ENCODE results near the gene EFHD1. TPM values are rescaled to one million over a fixed set of nuclear protein-coding genes. Genes with fewer than 3 reads are reported as not detected.

Gene EFHD1
- total RNA-seq, 1 donor, result 3.6 TPM

DNA sequence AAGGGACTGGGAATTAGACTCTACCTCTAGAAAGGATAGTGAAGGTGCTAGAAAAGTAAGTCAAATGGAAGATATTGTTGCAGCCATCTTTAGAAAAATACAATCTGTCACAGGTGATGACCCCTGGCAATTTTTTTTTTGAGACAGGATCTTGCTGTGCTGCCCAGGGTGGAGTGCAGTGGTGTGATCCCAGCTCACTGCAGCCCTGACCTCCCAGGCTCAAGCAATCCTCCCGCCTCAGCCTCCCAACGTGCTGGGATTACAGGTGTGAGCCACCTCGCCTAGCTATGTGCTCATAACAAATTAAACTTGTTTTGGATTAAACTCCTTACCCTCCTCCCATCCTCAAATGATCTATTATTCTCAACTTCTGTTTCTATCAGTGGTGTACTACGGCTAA, 59.9 kb downstream of the EFHD1 start:
- TF ChIP-seq, protein P1, sequence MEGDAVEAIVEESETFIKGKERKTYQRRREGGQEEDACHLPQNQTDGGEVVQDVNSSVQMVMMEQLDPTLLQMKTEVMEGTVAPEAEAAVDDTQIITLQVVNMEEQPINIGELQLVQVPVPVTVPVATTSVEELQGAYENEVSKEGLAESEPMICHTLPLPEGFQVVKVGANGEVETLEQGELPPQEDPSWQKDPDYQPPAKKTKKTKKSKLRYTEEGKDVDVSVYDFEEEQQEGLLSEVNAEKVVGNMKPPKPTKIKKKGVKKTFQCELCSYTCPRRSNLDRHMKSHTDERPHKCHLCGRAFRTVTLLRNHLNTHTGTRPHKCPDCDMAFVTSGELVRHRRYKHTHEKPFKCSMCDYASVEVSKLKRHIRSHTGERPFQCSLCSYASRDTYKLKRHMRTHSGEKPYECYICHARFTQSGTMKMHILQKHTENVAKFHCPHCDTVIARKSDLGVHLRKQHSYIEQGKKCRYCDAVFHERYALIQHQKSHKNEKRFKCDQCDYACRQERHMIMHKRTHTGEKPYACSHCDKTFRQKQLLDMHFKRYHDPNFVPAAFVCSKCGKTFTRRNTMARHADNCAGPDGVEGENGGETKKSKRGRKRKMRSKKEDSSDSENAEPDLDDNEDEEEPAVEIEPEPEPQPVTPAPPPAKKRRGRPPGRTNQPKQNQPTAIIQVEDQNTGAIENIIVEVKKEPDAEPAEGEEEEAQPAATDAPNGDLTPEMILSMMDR (IDR thresholded peaks at IDR 0.05; ENCODE audit: extremely low read depth, low read depth, low read length), result no peak

GRCh38 chr2:232696609-232697058, 63.2 kb downstream of the EFHD1 start:
- TF ChIP-seq, protein P1 (IDR thresholded peaks at IDR 0.05; ENCODE audit: extremely low read depth, low read depth, low read length), result no peak
- H3K27me3 ChIP-seq (ENCODE audit: insufficient read depth, low read length), result no peaks in the 10 kb centered on the region
- peaks cover 26% of the 10 kb centered on the region for H4K20me1 ChIP-seq (ENCODE audit: insufficient read depth, low read length)
- H3K79me2 ChIP-seq (ENCODE audit: insufficient read depth, low read length), result peaks cover 45% of the 10 kb centered on the region
- H3K9me3 ChIP-seq (ENCODE audit: low read depth, low read length), result no peaks in the 10 kb centered on the region
- peak overlapping the region; percentile 55 for H3K27ac ChIP-seq (ENCODE audit: low read depth, low read length)
- H3K4me1 ChIP-seq (ENCODE audit: insufficient read depth, low read length), result peaks cover 22% of the 10 kb centered on the region
- H3K4me3 ChIP-seq (ENCODE audit: insufficient read depth, low read length), result peak overlapping the region; percentile 88
- peak; percentile 77 for DNase-seq (ENCODE audit: insufficient read length, low spot score, missing footprints)
- H2AFZ ChIP-seq (ENCODE audit: low read length), result peak overlapping the region; percentile 86
- H3K4me2 ChIP-seq (ENCODE audit: insufficient read depth, low read length), result peak overlapping the region; percentile 77
- H3K36me3 ChIP-seq (ENCODE audit: insufficient read depth, low read length), result no peaks in the 10 kb centered on the region

More for the DNA sequence above, 59.9 kb downstream of the EFHD1 start:
- no peak for DNase-seq (ENCODE audit: insufficient read length, low spot score, missing footprints)
- peaks cover 12% of the 10 kb centered on the region for H3K79me2 ChIP-seq (ENCODE audit: insufficient read depth, low read length)
- no peak overlapping the region for H3K27ac ChIP-seq (ENCODE audit: low read depth, low read length)
- H3K9me3 ChIP-seq (ENCODE audit: low read depth, low read length), result no peaks in the 10 kb centered on the region
- no peak overlapping the region for H3K4me2 ChIP-seq (ENCODE audit: insufficient read depth, low read length)
- no peak overlapping the region for H2AFZ ChIP-seq (ENCODE audit: low read length)
- no peaks in the 10 kb centered on the region for H3K27me3 ChIP-seq (ENCODE audit: insufficient read depth, low read length)
- no peak overlapping the region for H3K4me3 ChIP-seq (ENCODE audit: insufficient read depth, low read length)
- H3K4me1 ChIP-seq (ENCODE audit: insufficient read depth, low read length), result peaks cover 6% of the 10 kb centered on the region
- H3K36me3 ChIP-seq (ENCODE audit: insufficient read depth, low read length), result no peaks in the 10 kb centered on the region
- H4K20me1 ChIP-seq (ENCODE audit: insufficient read depth, low read length), result peaks cover under 1% of the 10 kb centered on the region

DNA sequence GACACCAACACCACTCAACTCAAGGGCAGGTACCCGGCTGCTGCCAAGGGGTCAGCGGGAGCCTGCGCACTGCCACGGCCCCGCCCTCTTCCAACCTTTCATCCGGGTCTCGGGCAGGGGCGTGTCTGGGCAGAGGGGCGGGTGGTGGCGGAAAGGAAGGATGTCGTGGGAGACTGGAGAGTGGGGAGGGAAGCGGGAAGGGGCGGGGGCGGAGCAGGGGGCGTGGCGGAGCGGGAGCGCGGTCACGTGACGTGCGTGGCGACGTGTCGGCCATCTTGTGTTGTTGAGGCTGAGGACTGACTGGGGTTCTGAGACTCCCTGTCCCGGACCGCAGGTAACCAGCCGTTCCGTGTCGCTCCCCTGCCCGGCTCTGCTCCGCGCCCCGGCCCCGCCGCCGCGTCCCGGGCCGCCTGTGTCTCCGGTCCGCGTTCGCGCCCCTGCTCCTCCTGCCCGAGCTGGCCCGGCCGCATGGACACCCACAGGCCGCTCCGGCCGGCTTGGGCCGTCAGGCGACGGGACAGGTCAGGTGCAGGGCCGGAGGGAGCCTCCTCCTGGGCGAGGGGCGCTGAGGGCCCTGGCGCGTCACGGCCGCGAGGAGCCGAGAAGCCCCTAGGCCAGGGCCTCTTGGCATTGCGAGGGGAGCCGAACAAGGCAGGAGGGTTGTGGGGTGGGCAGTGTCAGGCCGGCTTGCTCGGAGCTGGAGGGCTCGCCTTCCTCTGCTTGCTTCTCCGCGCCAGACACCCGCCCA, 63.8 kb downstream of the EFHD1 start, which contains the start of gene GIGYF2:
GIGYF2 (plus strand) TSS at position 273 of the 748 bp plus-strand sequence. CDS start 37,867 bp downstream, outside the sequence.
- Histone ChIP-seq H3K9me3 (ENCODE audit: low read depth, low read length) (no peaks in the 10 kb centered on the region), H2AFZ (ENCODE audit: low read length) (peak within 1 kb of the TSS; percentile 86), H3K4me2 (ENCODE audit: insufficient read depth, low read length) (peak within 1 kb of the TSS; percentile 79), H3K79me2 (ENCODE audit: insufficient read depth, low read length) (peaks cover 51% of the 10 kb centered on the region), H3K27me3 (ENCODE audit: insufficient read depth, low read length) (no peaks in the 10 kb centered on the region), H3K4me3 (ENCODE audit: insufficient read depth, low read length) (peak within 1 kb of the TSS; percentile 88), H3K4me1 (ENCODE audit: insufficient read depth, low read length) (peaks cover 22% of the 10 kb centered on the region), H3K36me3 (ENCODE audit: insufficient read depth, low read length) (no peaks in the 10 kb centered on the region), H3K27ac (ENCODE audit: low read depth, low read length) (peak within 1 kb of the TSS; percentile 74), H4K20me1 (ENCODE audit: insufficient read depth, low read length) (peaks cover 28% of the 10 kb centered on the region)
- TF ChIP-seq, protein P1 (IDR thresholded peaks at IDR 0.05; ENCODE audit: extremely low read depth, low read depth, low read length), result no peak
- DNase-seq (ENCODE audit: insufficient read length, low spot score, missing footprints), result peak; percentile 98

- H3K36me3 ChIP-seq (ENCODE audit: insufficient read depth, low read length), result no peaks in the 10 kb centered on the region
- peak overlapping the region; percentile 74 for H3K27ac ChIP-seq (ENCODE audit: low read depth, low read length)
- peak overlapping the region; percentile 88 for H3K4me3 ChIP-seq (ENCODE audit: insufficient read depth, low read length)
- DNase-seq (ENCODE audit: insufficient read length, low spot score, missing footprints), result no peak
- H3K79me2 ChIP-seq (ENCODE audit: insufficient read depth, low read length), result peaks cover 56% of the 10 kb centered on the region
- H3K27me3 ChIP-seq (ENCODE audit: insufficient read depth, low read length), result no peaks in the 10 kb centered on the region
- H3K4me1 ChIP-seq (ENCODE audit: insufficient read depth, low read length), result peaks cover 22% of the 10 kb centered on the region
- peak overlapping the region; percentile 79 for H3K4me2 ChIP-seq (ENCODE audit: insufficient read depth, low read length)
- H4K20me1 ChIP-seq (ENCODE audit: insufficient read depth, low read length), result peaks cover 33% of the 10 kb centered on the region
- H2AFZ ChIP-seq (ENCODE audit: low read length), result peak overlapping the region; percentile 78
- TF ChIP-seq, protein P1 (IDR thresholded peaks at IDR 0.05; ENCODE audit: extremely low read depth, low read depth, low read length), result no peak
- no peaks in the 10 kb centered on the region for H3K9me3 ChIP-seq (ENCODE audit: low read depth, low read length)
These were observed 64.4 kb downstream of the EFHD1 start for GRCh38 chr2:232697807-232698110.

All from osteoblast (primary cell).